ENCODE results near the gene FAM163A. TPM values are rescaled to one million over a fixed set of nuclear protein-coding genes. Genes with fewer than 3 reads are reported as not detected.
A peak's percentile ranks its signal among the peaks of the same experiment; 100 is the strongest.

FAM163A gene
- total RNA-seq, 1 donor from 2014 or later = 1.4 TPM

DNA sequence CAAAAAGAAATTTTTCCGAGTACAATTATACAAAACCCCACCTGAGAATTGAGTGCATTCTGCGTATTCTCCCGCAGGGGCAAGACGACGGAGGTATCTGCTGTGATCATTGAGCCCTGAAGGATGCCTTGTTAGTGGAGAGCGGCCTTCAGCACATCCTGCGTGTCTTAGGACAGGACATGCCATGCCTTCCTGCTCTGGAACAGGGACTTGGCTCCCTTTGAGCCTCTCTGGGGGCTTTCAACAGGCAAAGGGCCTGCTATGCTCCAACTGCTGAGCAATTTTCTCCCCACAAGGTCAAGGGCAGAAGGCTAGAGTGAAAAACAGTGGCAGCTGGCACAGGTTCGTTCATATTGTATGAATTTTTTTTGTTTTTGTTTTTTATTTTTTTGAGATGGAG lies 82.1 kb downstream of the FAM163A start:
- Mint-ChIP-seq H3K36me3 (no peaks in the 10 kb centered on the region), H3K27me3 (no peaks in the 10 kb centered on the region), H3K4me1 (ENCODE audit: unreplicated experiment) (peaks cover 8% of the 10 kb centered on the region), H3K9me3 (no peaks in the 10 kb centered on the region), H3K27ac (no peak overlapping the region), H3K4me3 (no peak overlapping the region)
- no peak for TF ChIP-seq CTCF (conservative IDR thresholded peaks at IDR 0.05)
- DNase-seq (ENCODE audit: extremely low spot score, unreplicated experiment) = no peak

DNA sequence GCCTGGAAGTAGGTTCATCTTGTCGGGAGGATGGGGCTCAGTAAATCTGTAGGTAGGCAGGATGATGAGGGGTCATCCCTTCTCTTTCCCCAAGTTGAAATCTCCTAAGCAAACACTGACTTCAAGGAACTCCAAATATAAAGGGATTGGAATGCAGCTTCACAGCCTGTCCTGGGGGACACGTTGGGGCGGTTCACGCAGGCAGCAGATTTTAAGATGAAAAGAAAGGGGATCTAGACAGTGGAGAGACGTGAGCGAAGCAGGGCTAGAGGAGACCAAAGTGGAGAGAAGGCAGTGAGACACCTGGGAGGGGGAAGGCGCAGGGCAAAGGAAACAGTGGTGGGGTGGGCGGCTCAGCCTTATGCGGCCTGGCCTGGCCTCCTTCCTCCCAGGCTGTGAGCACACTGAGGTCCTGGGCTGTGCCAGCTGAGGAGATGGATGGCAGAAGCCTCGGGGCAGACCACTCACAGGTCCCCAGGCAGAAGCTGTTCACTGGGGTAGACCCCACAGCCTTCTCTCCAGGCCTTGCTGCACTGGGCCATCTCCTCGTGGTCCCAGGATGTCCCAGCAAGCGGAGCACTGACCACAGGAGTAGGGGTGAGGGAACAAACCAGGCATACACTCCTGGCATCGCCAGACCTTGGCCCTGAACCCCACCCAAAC lies 82.8 kb downstream of the FAM163A start:
- H3K27ac Mint-ChIP-seq = no peak overlapping the region
- peak; percentile 52 for DNase-seq (ENCODE audit: extremely low spot score, unreplicated experiment)
- no peak overlapping the region for H3K4me3 Mint-ChIP-seq
- H3K4me1 Mint-ChIP-seq (ENCODE audit: unreplicated experiment) = peaks cover 8% of the 10 kb centered on the region
- H3K27me3 Mint-ChIP-seq = no peaks in the 10 kb centered on the region
- no peaks in the 10 kb centered on the region for H3K9me3 Mint-ChIP-seq
- no peak for TF ChIP-seq CTCF (conservative IDR thresholded peaks at IDR 0.05)
- no peaks in the 10 kb centered on the region for H3K36me3 Mint-ChIP-seq

GRCh38 chr1:179826626-179827280 lies 83.7 kb downstream of the FAM163A start:
- no peak for DNase-seq (ENCODE audit: extremely low spot score, unreplicated experiment)
- H3K4me1 Mint-ChIP-seq (ENCODE audit: unreplicated experiment) = peaks cover 8% of the 10 kb centered on the region
- H3K4me3 Mint-ChIP-seq = no peak overlapping the region
- no peaks in the 10 kb centered on the region for H3K27me3 Mint-ChIP-seq
- TF ChIP-seq CTCF (conservative IDR thresholded peaks at IDR 0.05) = no peak
- H3K36me3 Mint-ChIP-seq = no peaks in the 10 kb centered on the region
- H3K27ac Mint-ChIP-seq = peak overlapping the region; percentile 29
- H3K9me3 Mint-ChIP-seq = no peaks in the 10 kb centered on the region

- Mint-ChIP-seq H3K4me3 (no peak overlapping the region), H3K4me1 (ENCODE audit: unreplicated experiment) (peaks cover 8% of the 10 kb centered on the region), H3K36me3 (no peaks in the 10 kb centered on the region), H3K27ac (no peak overlapping the region), H3K9me3 (no peaks in the 10 kb centered on the region), H3K27me3 (no peaks in the 10 kb centered on the region)
- no peak for TF ChIP-seq CTCF (conservative IDR thresholded peaks at IDR 0.05)
- peak; percentile 61 for DNase-seq (ENCODE audit: extremely low spot score, unreplicated experiment)
Measured at GRCh38 chr1:179828554-179829110, 85.5 kb downstream of the FAM163A start.

DNA sequence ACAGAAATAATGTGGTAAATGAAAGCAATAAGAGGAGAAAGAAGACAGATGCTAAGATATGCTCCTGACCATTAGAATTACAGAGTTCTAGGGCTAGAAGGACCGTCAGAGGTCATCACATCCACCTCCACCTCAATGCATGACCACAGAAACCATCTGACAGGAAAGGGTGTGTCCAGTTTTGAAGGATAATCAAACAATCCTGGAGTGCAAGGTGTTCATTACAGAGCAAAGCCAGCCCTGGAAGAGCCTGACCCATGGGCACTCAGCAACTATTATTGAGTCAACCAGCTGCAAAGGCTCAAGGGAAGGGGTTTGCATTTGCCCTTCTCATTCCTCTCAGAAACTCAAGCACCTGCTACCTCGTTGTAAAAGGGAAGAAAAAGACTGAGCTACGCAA lies 88.1 kb downstream of the FAM163A start:
- no peak for DNase-seq (ENCODE audit: extremely low spot score, unreplicated experiment)

More for the DNA sequence above, 88.1 kb downstream of the FAM163A start:
- no peak for TF ChIP-seq CTCF (conservative IDR thresholded peaks at IDR 0.05)
- H3K27me3 Mint-ChIP-seq = no peaks in the 10 kb centered on the region
- H3K4me3 Mint-ChIP-seq = no peak overlapping the region
- H3K36me3 Mint-ChIP-seq = no peaks in the 10 kb centered on the region
- H3K27ac Mint-ChIP-seq = no peak overlapping the region
- peaks cover 8% of the 10 kb centered on the region for H3K4me1 Mint-ChIP-seq (ENCODE audit: unreplicated experiment)
- no peaks in the 10 kb centered on the region for H3K9me3 Mint-ChIP-seq
